Activated T-helper 1 cell treated with anti-CD3 and anti-CD28 coated beads, Interleukin-2, amount 50 U/mL, for 16 hours (primary cell): ENCODE measurements around the gene REXO1.
A peak's percentile ranks its signal among the peaks of the same experiment; 100 is the strongest.
"Not testable (repeated sequence)": the region's sequence is repeated elsewhere in the genome, so short reads cannot be mapped to it uniquely, and the experiment has no call there.

Source experiments
- DNase-seq, 2 donors: peaks; one replicate each; pipeline ENCODE4 v3.0.0-alpha.2; 2020; ENCODE audit warnings: low read depth in 1 of 2, low spot score in 1 of 2

The REXO1 gene

DNA sequence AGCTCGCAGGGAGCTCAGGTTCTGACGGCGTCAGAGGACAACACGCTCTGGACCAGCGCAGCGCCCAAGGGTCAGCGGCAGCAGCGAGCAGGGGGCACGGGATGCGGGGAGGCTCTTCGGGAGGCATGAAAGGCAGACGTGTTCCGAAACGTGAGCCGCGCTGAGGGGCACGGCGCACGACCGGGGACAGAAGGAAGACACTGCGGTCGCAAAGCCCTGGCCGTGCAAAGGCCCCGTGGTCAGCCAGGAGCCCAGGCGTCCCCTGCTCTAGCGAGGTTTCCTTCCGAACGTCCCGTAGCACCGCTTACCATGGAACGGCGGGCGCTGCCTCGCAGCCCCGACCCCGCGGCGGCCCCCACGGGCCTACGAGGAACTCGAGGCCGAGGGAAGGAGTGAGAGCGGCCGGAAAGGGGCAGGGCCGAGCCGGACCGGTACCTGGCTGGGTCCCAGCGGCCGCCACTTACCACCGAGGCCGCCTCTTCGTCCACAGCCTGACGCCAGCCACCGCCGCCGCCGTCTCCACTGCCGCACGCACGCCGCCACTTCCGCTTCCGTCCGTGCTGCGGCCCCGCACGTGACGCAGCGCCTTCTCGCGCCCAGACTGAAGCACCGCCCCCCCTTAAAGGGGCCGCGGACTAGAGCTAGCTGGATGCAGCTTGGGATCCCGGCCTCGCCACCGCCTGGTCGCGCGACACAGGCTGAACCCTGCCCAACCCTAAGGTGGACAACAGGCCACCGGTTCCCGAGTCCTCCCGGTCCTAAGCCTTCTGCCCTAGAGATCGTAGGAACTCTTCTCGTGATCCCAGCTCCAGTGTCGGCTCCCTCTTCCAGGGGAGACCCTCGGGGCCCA is 27.6 kb upstream of the REXO1 start:
- peak; percentile 71 to 84 for DNase-seq

DNA sequence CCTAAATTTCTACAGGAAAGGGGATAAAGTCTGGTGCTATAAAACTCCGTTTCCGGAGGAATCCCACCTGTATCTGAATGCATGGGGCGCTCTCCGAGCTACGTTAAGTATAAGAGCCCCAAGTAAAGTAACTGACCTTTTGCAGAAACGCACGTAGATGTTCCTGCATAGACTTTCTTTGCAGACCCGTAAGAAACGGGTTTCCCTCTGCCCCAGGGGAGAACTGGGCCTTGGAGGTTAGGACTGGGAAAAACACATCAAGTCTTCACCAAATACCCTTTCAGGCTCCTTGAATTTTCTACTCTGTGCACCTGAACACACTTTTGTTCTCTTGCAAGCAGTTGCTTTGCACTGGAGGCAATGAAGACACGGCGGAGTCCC is 27.0 kb upstream of the REXO1 start:
- DNase-seq: not testable (repeated sequence)

DNA sequence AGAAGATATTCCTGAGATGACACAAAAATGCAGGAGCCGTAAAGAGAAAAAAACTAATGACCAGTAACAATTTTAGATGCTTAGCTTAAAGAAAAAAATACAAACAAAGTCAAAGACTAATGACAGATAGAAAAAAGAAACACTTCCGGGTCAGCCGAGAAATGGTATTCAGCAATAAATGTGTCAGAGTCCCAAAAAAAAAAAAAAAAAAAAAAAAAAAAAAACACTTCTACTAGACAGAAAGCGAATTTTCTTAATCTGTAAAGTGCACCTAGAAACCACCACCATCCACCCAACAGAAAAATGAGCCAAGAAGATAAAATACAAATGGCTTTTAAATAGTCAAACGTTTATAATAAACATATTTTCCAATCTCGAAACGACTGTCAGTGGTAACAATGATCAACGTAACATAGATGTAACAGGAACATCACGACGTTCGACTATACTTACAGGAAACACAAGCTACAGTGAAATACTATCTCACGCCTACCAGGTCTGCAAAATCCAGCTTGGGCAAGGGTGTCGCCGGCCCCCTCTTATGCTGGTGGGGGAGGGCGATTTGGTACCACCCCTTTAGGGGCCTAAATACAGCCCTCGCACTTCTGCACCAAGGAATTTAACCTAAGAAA is 26.4 kb upstream of the REXO1 start:
- DNase-seq: no peak

DNA sequence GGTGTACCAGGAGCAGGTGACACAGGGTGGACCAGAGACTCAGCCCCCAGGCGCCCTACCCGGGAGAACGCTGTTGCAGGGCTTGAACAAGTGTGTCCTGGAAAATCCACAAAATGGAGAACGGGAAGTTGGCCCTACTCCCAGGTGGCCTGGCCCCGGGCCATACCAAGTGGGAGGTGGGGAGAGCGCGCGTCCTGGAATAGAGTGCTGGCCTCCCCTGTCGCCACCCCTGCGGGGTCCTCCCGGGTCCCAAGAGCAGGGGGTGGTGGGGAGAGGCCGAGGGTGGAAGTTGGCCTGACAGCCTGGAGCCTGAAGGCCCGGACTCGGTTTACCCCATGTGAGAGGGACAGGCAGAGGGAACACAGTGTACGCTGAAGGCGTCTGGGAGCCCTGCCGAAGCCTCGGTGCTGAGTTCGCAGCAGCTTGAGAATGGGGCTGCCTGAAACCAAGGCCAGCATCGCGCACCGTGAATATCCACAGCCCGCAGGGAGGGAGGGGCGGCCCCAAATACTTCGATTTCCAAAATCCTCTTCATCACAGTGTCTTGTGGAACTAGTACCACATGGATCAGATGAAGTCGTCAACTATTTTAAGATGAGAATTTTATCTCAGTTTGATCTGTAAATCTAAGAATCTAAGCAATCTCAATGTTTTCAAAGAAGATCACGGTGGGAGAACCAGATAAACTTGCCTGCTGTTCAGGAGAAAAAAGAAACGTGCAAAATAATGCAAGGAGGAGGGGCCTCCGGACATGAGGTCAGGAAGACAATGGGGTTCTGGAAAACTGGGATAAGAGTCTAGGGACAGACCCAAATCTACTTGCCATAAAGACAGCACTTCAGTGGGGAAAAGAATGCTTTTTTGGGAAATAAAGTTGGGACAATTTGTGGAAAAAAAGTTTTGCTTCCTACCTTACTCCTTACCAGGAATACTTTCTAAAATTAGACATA is 25.5 kb upstream of the REXO1 start:
- DNase-seq: no peak

DNA sequence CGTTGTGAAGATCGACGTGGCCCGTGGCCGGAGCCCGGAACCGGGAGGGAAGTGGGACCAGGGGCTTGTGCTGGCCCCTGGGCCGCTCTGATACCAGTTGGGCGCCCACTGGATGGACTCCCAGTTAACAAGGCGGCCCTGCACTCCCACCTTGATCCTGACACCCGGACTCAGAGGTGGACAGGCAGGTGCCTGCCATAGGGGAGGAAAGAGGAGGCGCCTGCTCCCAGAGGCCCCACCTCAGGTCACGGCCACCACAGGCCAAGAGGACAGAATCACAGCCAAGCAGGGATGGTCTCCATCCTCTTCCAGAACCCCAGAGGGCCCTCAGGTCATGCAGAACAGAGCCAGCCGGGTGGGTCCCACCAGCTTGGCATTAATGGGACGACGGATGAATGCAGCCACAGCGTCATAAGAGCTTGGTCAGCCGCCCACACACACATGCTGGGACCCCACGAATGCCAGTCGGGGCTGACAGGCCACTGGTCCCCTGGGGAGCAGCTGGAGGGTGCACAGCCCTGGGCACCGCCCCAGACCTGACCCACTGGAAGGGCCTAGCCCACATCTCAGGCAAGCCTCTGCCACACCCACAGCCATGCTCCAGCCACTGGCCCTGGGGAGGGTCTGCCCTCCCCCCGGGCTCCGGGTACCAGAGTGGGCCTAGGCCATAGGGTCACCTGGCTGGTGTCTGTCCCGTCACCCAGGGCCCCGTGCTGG is 24.7 kb upstream of the REXO1 start:
- DNase-seq: no peak

DNA sequence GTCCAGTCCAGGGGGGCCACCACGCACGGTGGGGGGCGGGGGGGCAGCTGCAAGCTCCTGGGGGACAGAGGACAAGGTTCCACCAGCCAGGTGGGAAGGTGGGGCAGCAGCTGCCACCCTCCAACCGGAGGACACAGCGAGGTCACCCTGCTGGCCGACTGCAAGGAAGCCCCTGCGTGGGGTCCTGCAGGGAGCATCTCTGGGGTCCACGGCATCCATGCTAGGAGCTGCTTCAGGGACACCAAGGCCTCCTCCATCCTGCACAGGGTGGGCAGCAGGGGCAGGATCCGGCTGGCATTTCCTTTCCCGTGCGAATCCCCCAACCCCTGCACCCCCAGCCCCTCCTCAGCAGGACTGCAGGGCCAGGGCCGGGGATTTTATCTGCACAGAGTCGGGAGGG is 23.3 kb upstream of the REXO1 start:
- no peak for DNase-seq

DNA sequence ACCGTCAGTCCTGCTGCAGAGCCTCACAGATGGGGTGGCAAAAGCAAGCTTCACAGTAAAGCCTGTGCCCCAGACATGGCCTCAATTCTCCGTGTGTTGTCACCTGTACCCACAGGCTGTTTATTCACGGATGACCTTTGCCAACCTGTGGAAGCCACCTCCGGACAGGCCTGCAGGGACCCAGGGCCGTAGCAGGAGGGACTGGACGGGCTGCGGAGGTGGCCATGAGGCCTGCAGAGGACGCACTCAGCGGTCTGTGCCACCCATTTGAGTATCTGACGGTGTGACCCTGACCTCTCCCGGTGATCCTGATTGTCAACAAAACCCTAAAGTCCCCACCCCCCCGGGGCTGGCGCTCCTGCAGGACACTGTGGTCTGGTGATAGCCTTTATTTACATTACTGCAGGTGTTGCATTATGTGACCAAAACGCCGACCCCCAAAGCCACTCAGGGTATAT is 22.9 kb upstream of the REXO1 start:
- no peak for DNase-seq

DNA sequence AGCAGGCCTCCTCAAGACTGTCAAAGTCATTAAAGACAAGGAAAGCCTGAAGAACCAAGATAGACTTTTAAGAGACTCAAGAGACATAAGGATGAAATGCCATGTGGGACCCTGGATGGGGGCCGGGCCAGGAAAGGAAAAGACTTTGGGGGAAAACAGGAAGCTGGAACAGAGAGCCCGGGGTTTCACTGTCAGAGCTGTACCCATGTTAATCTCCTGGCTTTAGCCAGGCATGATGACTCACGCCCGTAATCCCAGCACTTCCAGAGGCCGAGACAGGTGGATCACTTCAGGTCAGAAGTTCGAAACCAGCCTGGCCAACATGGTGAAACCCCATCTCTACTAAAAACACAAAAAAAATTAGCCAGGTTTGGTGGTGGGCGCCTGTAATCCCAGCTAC is 20.7 kb upstream of the REXO1 start:
- DNase-seq: no peak

DNA sequence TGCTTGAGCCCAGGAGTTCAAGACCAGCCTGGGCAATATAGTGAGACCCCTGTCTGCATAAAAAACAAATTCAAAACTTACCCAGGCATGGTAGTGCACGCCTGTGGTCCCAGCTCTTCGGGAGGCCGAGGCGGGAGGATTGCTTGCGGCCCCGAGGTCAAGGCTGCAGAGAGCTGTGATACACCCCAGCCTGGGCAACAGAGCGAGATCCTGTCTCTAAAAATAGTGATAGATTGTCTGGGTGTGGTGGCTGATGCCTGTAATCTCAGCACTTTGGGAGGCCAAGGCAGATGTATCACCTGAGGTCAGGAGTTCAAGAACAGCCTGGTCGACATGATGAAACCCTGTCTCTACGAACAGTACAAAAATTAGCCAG is 19.1 kb upstream of the REXO1 start:
- no peak for DNase-seq

DNA sequence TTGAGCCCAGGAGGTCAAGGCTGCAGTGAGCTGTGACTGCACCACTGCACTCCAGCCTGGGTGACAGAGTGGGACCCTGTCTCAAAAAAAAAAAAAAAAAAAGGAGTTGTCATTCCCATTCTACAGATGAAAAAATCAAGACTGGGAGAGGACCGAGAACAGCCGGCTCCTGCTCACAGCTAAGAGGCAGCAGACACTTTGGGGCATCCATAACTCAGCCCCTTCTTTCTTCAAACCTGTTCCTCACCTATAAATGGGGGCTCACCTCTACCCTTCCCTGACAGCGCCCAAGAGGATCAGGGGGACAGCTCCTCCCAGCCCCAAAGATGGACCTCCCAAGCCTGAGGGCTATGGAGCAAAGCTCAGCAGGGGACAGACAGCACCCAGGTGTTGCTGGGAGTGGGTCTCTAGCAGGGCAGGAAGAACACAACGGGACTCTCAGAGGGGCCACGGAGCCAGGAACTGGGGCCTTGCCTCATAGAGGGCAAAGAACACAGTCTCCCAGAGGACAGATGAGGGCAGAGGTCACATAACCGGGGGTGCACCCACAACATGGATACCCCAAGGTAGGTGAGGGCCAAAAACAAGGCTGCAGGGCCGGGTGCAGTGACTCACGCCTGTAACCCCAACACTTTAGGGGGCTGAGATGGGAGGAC is 18.5 kb upstream of the REXO1 start:
- DNase-seq: no peak

DNA sequence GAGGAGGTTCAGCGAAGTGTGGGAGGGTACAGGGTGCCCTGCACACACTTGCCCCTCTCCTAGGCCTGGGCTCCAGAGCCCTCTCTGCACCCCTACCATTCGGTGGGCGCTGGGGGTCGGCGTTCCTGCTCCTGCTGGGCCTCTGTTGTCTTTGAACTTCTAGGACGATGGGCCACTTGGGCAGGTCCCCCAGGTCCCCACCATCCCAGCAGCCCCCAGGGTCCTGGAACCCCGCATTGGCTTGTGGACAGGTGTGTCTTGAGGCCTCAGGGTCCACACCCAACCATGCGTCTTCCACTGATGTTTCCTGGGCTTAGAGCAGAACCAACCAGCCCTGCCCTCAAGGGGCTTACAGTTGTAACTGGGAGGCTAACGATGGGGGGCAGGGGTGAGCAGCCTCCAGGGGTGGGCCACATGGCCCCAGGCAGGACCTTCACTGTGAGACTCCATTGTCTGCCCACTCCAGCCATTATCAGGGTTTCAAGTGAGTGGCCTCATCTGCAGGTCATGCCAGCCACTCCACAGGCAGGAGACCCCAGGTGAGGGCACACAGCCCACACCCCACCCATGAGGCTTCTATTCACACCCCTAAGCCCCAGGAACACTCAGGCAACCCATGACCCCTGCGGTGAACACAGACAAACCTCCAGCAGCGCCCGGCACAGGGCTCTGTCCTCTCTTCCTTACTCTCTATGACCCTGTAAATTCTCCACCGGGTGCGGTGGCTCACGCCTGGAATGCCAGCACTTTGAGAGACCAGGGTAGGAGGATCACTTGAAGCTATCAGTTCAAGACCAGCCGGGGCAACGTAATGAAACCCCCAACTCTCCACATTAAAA is 17.1 kb upstream of the REXO1 start:
- no peak for DNase-seq

DNA sequence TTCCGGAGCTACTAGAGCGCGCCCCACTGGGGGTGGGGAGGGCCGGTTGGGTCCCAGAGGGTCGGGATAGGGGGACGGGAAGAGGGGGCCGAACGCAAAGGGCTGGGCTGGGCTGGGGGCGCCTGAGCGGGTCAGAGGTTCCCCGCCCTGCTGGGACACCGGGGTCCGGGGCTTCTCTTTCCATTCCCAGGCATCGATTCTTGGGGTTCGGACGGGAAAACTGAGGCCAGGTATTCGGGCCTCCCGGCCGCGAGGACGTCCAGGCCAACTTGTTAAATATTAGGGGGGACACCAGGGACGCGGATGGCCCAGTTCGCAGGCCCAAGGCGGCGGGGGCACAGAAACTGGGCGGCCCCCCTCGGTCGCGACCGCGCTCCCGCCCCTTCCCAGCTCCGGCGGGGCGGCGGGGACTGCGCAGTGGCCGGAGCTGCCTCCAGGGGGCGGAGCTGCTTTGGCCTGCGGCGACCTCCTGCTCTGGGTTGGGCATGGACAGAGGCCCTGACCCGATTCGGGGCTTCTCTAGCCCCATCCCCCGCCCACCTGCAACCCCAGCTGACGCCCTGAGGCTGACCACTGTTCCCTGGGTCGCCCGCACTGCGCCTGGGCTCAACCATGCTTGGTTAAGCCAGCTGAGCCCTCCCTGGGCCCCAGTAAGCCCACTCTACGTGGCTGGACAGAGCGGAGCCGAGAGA is 16.3 kb upstream of the REXO1 start:
- DNase-seq: peak in 1 of 2 donors; percentile 48

DNA sequence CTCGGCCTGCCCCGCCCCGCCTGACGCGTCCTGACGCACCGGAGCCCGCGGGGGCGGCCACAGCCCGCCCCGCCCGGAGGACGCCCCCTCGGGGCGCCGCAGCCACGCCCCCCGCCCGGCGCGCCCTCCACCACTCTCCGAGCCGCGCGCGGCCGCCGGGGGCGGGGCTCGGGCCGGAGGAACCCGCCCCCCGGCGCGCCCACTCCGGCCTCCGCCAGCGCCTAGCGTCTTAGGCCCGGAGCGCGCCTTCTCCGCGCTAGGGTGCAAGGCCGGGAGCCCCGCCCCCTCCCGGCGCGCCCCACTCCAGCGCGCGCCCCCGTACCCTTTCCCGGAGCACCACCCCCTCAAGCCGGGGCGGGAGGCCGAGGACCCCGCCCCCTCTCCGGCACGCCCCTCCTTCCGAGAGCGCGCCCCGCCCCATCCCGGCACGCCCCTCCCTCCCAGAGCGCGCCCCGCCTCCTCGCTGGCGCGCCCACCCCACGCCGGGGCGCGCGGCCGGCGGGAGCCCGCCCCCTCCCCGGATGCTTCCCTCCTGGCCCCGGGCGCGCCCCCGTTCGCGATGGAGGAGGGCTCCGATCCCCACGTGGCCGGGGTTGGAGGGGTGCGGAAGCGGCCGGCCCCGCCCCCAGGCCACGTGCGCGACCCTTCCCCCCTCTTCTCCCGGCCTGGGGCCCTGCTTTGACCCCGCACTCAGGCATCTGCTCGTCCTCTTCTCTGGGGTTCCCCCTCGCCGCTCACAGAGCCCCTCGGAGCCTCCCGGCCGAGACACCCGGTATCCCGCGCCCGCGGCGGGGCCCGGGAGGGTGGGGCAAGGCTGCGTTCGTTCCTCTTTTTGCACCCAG is 15.6 kb upstream of the REXO1 start:
- DNase-seq: peak; percentile 82 to 93

DNA sequence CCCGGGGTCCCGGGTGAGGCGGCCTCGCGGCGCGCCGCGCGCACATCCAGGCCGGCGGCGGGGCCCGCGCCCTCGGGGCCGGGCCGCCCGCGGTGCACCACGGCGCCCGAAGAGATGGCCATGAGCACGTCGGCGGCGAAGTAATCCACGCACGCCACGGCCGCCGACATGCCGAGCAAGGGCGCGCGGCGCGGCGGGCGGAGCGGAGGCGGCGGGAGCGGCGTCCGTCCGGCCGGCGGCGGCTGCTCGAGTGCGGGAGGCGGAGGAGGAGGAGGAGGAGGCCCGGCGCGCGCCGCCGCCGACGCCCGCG is 15.0 kb upstream of the REXO1 start, which contains the start of gene KLF16:
Gene KLF16 (minus strand): TSS at position 252 of the 310 bp plus-strand sequence. CDS start 82 bp downstream, at position 170.
- DNase-seq: no peak

DNA sequence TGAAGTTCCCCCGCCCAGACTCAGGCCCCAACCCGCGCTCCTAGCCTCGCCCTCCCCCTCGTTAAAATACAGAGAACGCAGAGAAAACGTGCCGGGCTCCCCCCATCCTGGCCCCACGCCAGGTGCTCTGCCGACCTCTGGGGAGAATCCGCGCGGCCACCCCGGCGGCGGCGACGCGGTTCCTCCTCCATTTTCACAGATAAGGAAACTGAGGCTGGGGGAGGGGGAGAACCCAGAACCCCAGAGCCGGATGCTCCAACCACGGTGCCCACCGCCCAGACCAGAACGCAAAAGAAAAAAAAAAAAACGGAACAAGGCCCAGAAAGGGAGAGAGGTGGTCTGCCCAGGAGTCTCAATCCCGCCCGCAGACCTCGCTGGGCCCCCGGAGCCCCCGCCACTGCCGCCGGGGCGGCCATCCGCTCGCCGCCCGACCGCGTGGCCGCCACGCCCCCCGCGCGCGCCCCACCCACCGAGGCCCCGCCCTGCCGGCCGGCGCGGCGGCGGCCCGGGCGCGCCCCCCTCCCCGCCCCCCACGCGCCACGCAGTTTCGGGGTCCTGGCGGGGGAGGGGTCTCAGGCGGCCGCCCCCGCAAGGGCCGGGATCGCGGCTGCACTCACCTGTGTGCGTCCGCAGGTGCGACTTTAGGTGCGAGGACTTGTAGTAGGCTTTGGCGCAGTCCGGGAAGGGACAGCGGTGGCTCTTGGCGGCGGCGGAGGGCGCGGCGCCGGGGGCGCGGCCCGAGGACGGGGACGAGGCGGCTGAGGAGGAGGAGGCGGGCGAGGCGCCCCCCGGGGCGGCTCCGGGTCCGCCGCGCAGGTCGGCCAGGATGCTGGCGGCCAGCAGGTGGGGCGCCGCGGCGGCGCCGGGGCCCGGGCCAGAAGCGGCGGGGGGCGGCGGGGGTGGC is 14.4 kb upstream of the REXO1 start:
- DNase-seq: peak in 1 of 2 donors; percentile 43

DNA sequence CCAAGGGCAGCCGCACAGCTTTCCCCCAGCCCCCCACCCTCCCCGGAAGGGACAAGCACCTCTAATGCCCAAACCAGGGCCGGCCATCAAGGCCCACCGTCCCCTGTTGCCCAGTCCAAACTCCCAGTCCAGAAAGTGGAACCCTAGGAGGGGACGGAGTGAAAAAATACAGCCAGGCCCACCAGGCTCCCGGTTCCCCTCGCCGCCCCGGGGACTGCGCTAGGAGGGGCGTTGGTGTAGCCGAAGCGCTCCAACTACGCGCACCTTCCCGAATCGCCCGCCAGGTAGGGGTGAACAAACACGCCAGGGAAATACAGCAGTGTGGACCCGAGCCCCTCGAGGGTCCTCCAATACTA is 13.8 kb upstream of the REXO1 start:
- no peak for DNase-seq

DNA sequence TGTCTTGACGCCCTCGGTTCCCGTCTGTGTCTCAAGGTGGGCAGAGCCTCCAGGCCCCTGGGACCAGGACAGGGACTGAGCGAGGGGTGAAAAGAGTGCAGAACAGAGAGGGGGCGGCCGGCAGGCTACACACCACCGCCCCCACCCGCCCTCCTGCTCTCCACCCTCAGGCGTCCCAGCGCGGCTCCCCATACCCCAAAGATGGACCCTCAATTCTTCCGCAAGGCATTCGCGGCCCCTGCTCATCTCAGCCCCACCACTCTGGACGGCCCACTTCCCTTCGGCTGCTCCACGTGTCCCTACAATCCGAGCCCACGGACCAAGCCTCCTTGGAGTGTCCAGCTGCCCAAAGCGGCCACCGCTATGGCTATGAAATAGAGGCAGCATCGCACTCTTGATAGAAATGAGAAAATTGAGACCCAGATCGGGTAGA is 13.3 kb upstream of the REXO1 start:
- DNase-seq: no peak
